ENCODE measurements around the gene PRPSAP2. TPM values are rescaled to one million over a fixed set of nuclear protein-coding genes. Genes with fewer than 3 reads are reported as not detected.

PRPSAP2 gene
- total RNA-seq, 4 donors from 2014 or later = 18.2 to 65.9 (median 39.2) TPM

GRCh38 chr17:18950944-18951905, 93.3 kb downstream of the PRPSAP2 start:
- intact Hi-C loops (cut with DNase I; ENCODE audit: low total_unique reads) = no loop called here
- Histone ChIP-seq H3K4me1 (no peaks in the 10 kb centered on the region), H3K4me3 (no peak overlapping the region), H3K36me3 (no peaks in the 10 kb centered on the region), H3K27ac (no peak overlapping the region), H3K27me3 (no peaks in the 10 kb centered on the region), H3K9me3 (no peaks in the 10 kb centered on the region)
- no peak for DNase-seq
- TF ChIP-seq CTCF (IDR thresholded peaks at IDR 0.05) (no peak), POLR2A (IDR thresholded peaks at IDR 0.05) (no peak)

GRCh38 chr17:18951941-18952842, 94.3 kb downstream of the PRPSAP2 start, which contains the start of gene SLC5A10:
TSS of gene SLC5A10 (plus strand) at chr17:18952165. CDS start at chr17:18952206, 41 bp downstream.
- no peaks in the 10 kb centered on the region for H3K36me3 ChIP-seq
- no peaks in the 10 kb centered on the region for H3K27me3 ChIP-seq
- no peak for TF ChIP-seq POLR2A (IDR thresholded peaks at IDR 0.05)
- TF ChIP-seq CTCF (IDR thresholded peaks at IDR 0.05) = no peak
- no peaks in the 10 kb centered on the region for H3K4me1 ChIP-seq
- no peak within 1 kb of the TSS for H3K4me3 ChIP-seq
- DNase-seq = no peak
- no peak within 1 kb of the TSS for H3K27ac ChIP-seq
- H3K9me3 ChIP-seq = no peaks in the 10 kb centered on the region
- intact Hi-C loops (cut with DNase I; ENCODE audit: low total_unique reads) = no loop called here

- intact Hi-C loops (cut with DNase I; ENCODE audit: low total_unique reads) = no loop called here
- no peak for TF ChIP-seq POLR2A (IDR thresholded peaks at IDR 0.05)
- TF ChIP-seq CTCF (IDR thresholded peaks at IDR 0.05) = no peak
Measured at GRCh38 chr17:18953231-18953728, 95.3 kb downstream of the PRPSAP2 start.

GRCh38 chr17:18954321-18954720, 96.4 kb downstream of the PRPSAP2 start:
- no peaks in the 10 kb centered on the region for H3K27me3 ChIP-seq
- H3K36me3 ChIP-seq = no peaks in the 10 kb centered on the region
- no peaks in the 10 kb centered on the region for H3K9me3 ChIP-seq
- H3K4me3 ChIP-seq = no peak overlapping the region
- intact Hi-C loops (cut with DNase I; ENCODE audit: low total_unique reads) = no loop called here
- H3K4me1 ChIP-seq = no peaks in the 10 kb centered on the region
- TF ChIP-seq POLR2A (IDR thresholded peaks at IDR 0.05) = no peak
- TF ChIP-seq CTCF (IDR thresholded peaks at IDR 0.05) = no peak
- DNase-seq = no peak
- H3K27ac ChIP-seq = no peak overlapping the region

More at GRCh38 chr17:18953231-18953728, 95.3 kb downstream of the PRPSAP2 start:
- DNase-seq = no peak
- Histone ChIP-seq H3K4me3 (no peak overlapping the region), H3K27ac (no peak overlapping the region), H3K9me3 (no peaks in the 10 kb centered on the region), H3K36me3 (no peaks in the 10 kb centered on the region), H3K27me3 (no peaks in the 10 kb centered on the region), H3K4me1 (no peaks in the 10 kb centered on the region)
